Posterior vena cava (tissue), 2 donors: Measurements from ENCODE around the gene ASAH2. TPM values are rescaled to one million over a fixed set of nuclear protein-coding genes. Genes with fewer than 3 reads are reported as not detected.
"Not testable (repeated sequence)": the region's sequence is repeated elsewhere in the genome, so short reads cannot be mapped to it uniquely, and the experiment has no call there.

Source experiments
- DNase-seq: peaks from one replicate; pipeline ENCODE4 v3.0.0-alpha.2; 2020; ENCODE audit warnings: low spot score
- intact Hi-C, 2 donors: fragments of 100-400 bp; cut with DNase I; formaldehyde crosslinking; loops; one replicate each; pipeline versions ENCODE4 v1.14.1 to v1.14.2; 2022 to 2023
- long read RNA-seq, 2 donors: library from polyadenylated mRNA; unstranded; transcript quantifications; one replicate each; pipeline ENCODE4 v2.0.0, GENCODE V29; 2020 to 2021
- total RNA-seq, 2 donors: library from RNA; stranded (reverse); fragmentation: NEBNext Ultra II Directional; extraction: Animal tissue kit (Norgen Biotek cat#: 25700); gene quantifications; one replicate each; pipeline ENCODE4 v1.2.1, GENCODE V29; 2021
- donor health status: DM: yes; HTN: yes; CAD: no.
- donor health status: DM: yes; HTN: yes; CAD: no.

ASAH2 gene
- total RNA-seq = 1 to 10 TPM; 1.9 to 2.6 TPM
- long read RNA-seq, donor 1 = 0 reads
- long read RNA-seq, donor 2 = 0 reads

DNA sequence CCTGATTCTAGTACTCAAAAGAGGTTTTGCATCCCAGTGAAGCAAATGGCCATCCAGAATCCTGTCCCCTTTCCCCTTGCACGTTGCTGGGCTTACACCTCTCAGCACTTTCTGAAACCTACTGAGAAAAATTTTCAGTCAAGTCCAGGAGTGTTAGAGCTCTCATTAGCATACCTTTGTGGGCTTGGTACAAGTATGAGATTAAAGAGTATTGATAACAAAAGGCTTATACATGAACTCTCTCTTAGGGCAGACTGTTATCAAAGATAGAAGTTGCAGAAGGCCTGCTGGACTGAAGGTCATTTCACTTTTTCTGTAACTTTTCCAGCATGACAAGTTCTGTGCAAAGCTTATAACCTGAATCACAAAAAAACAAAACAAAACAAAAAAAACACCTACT, at the start of gene ASAH2:
Gene ASAH2 (minus strand): TSS at position 123 of the 400 bp plus-strand sequence. CDS start 2,906 bp downstream, outside the sequence.
- intact Hi-C loops = no loop called here
- DNase-seq = no peak

DNA sequence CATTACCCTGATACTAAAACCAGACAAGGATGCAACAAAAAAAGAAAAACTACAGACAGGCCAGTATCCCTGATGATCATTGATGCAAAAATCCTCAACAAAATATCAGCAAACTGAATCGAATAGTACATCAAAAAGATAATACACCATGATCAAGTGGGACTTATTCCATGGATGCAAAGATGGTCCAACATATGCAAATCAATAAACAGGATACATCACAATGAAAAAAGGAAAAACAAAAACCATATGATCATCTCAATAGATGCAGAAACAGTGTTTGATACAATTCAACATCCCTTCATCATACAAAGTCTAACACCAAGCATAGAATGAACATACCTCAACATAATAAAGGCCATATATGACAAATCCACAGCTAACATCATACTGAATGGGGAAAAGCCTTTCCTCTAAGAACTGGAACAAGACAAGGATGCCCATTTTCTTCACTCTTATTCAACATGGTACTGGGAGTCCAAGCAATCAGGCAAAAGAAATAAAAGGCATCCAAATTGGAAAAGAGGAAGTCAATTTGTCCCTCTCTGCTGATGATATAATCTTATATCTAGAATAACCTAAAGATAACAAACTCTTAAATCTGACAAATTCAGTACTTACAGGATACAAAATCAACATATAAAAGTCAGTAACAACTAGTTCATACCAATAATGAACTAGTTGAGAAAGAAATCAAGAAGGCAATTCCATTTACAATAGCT, 48.8 kb upstream of the ASAH2 start:
- intact Hi-C loops = no loop called here
- DNase-seq = no peak

GRCh38 chr10:50295367-50295766, 44.1 kb upstream of the ASAH2 start:
- intact Hi-C loops = no loop called here
- DNase-seq = no peak

DNA sequence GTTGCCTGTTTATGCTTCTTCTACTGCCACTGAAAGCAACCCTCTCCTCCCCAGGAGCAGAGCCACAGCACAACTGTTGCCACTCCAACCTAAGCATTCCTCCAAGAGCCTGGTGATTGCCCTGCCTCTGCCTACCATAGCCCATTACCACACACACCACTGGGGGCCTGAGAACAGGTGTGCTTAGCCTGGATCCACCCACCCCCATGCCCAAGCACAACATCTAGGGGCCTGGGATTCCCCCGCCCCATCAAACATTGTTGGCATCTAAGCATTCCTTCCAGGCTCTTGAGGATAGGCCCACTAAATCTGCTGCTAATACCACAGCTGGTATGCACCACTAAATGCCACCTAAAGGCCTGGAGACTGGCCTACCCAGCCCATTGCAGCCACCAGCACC, 43.3 kb upstream of the ASAH2 start:
- no peak for DNase-seq
- intact Hi-C loops = no loop called here

DNA sequence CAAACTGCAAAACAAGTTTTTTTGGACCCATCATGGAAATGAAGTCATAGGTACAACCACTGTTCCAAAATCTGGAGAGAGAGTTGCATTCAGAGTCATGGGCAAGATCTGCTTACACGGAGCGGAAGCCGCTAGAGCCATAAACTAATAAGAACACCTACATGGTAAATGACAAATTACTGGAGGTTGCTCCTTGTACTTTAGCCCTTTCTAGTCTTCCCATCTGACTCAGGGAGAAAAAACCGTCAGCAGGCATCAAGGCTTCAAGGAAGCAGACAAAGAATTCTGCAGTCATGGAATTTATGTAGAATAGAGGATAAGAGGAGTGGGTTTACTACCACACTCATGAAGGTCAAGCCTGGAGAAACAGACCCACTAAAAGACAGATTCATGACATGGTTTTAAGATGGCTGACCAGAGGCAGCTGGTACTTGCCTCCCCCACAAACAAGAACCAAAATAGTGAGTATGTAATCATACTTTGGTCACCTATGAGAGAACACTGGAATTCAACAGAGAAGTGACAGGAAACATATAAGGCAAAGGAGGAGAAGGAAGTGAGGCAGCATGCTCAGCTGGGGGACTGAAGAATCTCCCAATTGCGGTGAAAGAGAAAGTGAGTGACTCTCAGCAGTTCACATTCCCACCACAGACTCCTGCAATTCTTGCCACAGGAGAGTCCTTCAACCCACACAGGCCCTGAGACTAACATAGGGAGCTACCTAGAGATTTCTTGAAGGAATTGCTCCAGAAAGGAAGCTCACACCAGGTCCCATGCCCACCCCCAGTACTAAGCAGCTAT, 42.4 kb upstream of the ASAH2 start:
- intact Hi-C loops = no loop called here
- DNase-seq = no peak

DNA sequence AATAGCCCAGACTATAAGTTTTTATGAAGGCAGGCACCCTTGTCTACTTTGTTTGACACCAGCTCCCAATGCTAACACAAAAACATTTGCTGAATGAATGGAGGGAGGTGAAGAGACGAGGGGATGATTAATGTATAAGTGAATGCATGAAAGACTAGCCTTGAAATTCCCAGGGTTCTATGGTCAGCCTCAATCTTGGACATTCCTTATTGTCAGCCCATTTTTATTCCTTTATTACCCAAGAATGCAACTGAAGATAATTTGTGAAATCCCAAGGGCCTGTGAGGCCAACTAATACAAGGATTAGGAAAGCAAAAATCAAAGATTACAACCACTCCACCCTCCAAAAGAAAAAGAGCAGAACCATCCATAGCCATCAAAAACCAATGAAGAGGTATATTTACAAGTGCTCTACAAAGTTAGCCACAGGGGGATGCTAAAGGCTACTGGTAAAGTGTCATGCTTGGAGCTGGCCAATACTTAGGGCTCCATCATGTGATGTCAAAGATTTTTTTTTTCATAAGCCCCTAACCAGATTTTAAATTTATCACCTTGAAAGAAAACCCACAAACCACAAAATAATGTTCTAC, 40.0 kb upstream of the ASAH2 start:
- no peak for DNase-seq
- intact Hi-C loops = no loop called here

- no peak for DNase-seq
- intact Hi-C loops = no loop called here
Measured at GRCh38 chr10:50289196-50289595, 37.9 kb upstream of the ASAH2 start.

DNA sequence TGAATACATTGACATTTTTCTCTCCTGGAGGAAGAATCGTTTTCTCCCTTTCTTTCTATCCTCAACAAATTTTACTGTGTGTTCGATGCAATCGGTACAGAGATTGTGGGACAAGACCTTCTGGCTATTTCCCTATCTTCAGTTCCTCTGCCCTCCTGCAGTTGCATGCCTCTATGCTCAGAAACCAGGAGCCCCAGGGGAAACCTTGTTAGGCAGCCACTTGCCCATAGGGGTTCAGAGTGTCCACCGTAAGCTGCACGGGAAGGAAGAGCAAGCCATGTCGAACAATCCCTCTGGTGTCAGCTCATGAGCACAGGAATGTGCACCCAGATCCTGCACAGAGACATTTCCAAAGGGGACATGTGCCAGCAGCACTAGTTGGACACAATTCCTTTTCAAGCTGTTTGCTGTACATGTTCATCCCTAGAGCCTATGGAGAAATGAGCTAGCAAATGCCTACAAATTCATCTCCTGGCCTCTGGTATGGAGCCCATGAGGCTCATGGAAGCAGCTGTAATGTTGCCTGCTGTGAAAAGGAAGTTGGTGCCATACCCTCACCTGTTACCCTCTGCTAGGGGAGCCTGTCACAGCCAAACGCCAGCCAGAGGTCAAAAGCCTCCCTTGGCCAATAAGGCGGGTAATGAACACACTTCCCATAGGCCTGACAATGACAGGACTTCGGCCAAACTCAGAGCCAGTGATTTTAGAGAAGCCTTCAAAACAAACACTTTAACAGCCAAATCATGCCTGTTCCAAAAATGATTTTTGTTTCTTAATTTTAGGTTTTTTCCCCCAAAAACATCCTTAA, 35.9 kb upstream of the ASAH2 start:
- DNase-seq = no peak
- intact Hi-C loops = no loop called here

- no peak for DNase-seq
Measured at GRCh38 chr10:50286517-50286916, 35.2 kb upstream of the ASAH2 start.

GRCh38 chr10:50281967-50282522, 30.7 kb upstream of the ASAH2 start:
- DNase-seq = no peak
- intact Hi-C loops = no loop called here

More at GRCh38 chr10:50286517-50286916, 35.2 kb upstream of the ASAH2 start:
- intact Hi-C loops = no loop called here

DNA sequence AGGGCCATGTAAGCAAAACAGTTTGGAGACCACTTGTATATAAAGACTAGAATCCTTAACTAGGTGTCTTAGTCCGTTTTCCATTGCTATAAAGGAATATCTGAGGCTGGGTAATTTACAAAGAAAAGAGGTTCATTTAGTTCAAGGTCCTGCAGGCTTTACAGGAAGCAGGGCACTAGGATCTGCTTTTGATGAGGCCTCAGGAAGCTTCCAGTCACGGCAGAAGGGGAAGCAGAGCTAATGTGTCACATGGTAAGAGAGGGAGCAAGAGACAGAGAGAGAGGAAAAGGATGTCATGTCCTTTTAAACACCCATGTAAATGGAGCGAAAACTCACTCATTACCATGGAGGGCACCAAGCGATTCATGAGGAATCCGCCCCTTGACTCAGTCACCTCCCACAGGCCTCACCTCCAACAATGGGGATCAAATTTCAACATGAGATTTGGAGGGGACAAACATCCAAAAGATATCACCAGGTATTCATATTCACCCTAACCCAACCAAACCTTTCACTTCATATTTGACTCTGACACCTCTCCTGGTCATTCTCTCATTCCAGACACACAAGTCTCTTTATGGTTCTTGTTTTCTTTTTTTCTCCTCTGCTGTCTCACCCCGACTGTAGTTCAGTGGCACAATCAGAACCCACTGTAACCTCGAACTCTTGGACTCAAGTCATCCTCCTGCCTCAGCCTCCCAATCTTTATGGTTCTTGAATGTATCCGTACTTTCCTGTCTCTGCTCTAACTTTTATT, 30.1 kb upstream of the ASAH2 start:
- intact Hi-C loops = no loop called here
- no peak for DNase-seq

DNA sequence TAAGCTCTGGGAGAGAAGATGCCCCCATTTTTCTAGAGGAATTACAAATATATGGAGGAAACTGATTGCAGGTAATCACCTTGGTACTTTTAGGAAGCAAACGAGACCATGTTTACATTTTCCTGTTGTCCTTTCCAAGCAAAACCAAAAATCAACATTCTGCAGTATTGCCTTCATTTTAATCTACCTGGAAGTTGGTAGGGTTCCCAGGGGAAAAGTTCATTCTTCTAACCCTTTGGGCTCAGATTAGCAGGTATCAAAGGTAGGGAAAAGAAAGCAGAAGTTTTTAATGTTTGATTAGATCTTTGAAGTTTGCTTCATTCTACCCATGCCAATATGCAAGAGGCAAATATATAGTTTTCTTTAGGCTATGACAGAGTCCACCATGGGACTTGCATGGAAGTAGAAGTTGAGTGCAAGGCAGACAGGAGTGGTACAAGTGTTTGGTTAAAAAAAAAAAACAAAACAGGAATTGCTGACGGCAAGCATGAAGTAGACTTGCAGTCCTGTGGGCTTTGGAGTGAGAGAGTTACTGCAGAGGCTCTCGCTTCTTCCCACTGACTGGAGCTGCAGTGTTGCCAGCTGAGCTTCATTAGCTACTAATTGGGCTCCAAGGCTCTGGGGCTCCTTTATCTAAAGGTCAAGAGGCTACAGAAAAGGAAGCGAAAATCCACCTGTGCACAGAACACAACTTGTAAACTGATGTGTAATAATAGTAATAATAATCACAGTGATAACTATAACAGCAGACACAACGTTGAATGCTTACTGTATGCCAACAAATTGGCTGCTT, 28.9 kb upstream of the ASAH2 start:
- intact Hi-C loops = no loop called here
- DNase-seq = no peak

DNA sequence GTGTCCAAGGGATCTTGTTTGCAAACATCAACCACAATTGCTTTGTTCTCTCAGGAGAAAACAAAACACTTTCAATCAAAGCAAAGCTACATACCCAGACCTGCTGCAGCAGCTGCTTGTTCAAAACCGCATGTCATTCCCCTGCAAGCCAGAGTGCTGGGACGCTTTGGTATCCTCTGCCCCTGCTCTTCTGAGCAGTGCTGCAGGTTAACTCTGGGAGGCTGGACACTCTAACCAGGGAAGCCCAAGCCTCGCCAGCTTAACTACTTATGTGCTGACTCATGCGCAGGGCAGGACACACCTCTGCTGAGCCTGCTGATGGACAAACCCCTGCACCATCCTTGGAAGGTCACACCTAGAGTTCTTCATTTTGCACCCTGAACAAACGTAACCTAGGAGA, 28.2 kb upstream of the ASAH2 start:
- intact Hi-C loops = no loop called here
- DNase-seq = no peak

DNA sequence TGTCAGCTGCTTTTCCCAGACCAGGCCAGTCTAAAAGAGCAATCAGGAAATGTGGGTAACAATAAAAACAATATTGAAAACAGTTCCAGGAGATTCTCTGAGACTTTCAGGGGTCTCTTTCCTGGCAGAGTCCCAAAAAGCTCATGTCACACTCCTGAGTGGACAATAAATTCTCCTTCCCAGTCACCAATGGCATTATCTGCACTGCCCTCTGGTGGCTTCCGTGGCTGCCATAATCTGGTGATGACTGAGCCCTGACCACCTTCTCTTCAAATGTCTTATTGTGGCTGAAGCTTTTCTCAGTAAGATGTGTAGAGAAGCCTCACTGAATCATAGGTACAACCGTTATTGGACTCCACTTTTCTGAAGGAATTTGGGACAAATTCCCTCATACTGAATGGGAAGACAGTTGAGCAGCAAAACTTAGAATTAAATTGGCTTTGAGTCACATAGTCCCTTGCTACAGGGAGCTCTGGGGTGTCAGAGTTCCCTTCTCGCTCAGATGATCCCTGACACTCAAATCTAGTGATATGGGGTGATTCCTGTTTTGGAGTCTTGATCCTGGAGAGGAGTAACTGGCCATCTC, 24.4 kb upstream of the ASAH2 start:
- no peak for DNase-seq
- intact Hi-C loops = no loop called here

DNA sequence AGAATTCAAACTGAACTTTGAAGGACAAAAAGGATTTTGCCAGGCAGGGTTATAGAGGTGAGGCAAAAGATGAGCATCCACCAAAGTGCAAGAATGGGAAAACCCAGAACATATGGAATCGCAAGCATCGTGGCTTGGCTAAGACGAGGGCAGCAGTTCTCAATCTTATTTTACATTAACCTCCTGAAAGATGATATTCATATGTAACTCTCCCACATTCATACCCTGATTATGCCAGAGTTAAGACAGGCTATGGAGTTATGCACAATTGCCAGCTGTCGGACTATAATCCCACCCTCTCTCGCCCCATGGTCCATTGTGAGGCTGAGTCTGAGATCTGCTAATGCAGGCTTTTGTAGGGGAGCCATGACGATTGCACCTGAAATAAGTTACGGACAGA, 21.2 kb upstream of the ASAH2 start:
- intact Hi-C loops = no loop called here
- DNase-seq = no peak

- intact Hi-C loops = no loop called here
- no peak for DNase-seq
Measured at GRCh38 chr10:50271564-50272250, 20.4 kb upstream of the ASAH2 start.

- DNase-seq, intact Hi-C loops: not testable (repeated sequence)
Measured at GRCh38 chr10:50267877-50268276, 16.6 kb upstream of the ASAH2 start.
